KMS-11 (cell line): ENCODE results near the gene HOMER2.

Experiments used
- H2AFZ ChIP-seq: fragments of 200-600 bp; sonication (generic); 2 replicates; pipeline ENCODE4 v1.6.1; 2016; ENCODE audit warnings: antibody characterized with exemption, mixed run types, low read depth
- H3K27ac ChIP-seq: fragments of 200-600 bp; sonication (generic); 2 replicates; pipeline ENCODE4 v1.6.1; 2016; ENCODE audit warnings: mild to moderate bottlenecking, mixed run types
- H3K27me3 ChIP-seq: fragments of 200-600 bp; sonication (generic); 2 replicates; pipeline ENCODE4 v1.6.1; 2017; ENCODE audit warnings: mild to moderate bottlenecking, low read depth, mixed run types, moderate library complexity; ENCODE audit not compliant: insufficient read depth
- H3K36me3 ChIP-seq: fragments of 200-600 bp; sonication (generic); 2 replicates; pipeline ENCODE4 v1.6.1; 2017; ENCODE audit warnings: mild to moderate bottlenecking, mixed run types; ENCODE audit not compliant: insufficient read depth
- H3K4me1 ChIP-seq: fragments of 200-600 bp; sonication (generic); 2 replicates; pipeline ENCODE4 v1.6.1; 2016; ENCODE audit warnings: mild to moderate bottlenecking, low read depth, mixed run types; ENCODE audit not compliant: poor library complexity, severe bottlenecking
- H3K4me2 ChIP-seq: fragments of 200-600 bp; sonication (generic); 2 replicates; pipeline ENCODE4 v1.7.0; 2016; ENCODE audit warnings: mild to moderate bottlenecking, mixed run types
- H3K4me3 ChIP-seq: fragments of 200-600 bp; sonication (generic); IDR thresholded peaks from 2 replicates; pipeline ENCODE4 v1.6.1; 2017; ENCODE audit warnings: low read depth, low read length, mixed read lengths; ENCODE audit not compliant: insufficient read depth
- H3K79me2 ChIP-seq: fragments of 200-600 bp; sonication (generic); 2 replicates; pipeline ENCODE4 v1.6.1; 2016; ENCODE audit warnings: low read depth, mixed run types; ENCODE audit not compliant: insufficient read depth
- H3K9ac ChIP-seq: fragments of 200-600 bp; sonication (generic); 2 replicates; pipeline ENCODE4 v1.6.1; 2016; ENCODE audit warnings: mild to moderate bottlenecking, mixed run types
- H4K20me1 ChIP-seq: fragments of 200-600 bp; sonication (generic); 2 replicates; pipeline ENCODE4 v1.6.1; 2016; ENCODE audit warnings: mild to moderate bottlenecking, mixed run types; ENCODE audit not compliant: insufficient read depth
- TF ChIP-seq, protein P1 (sequence below): fragments of 200-600 bp; sonication (generic); conservative IDR thresholded peaks from 2 replicates; pipeline ENCODE4 v1.6.1; 2017; ENCODE audit warnings: low read depth, mild to moderate bottlenecking, antibody characterized with exemption, low read length, moderate library complexity, mixed read lengths

The HOMER2 gene

DNA sequence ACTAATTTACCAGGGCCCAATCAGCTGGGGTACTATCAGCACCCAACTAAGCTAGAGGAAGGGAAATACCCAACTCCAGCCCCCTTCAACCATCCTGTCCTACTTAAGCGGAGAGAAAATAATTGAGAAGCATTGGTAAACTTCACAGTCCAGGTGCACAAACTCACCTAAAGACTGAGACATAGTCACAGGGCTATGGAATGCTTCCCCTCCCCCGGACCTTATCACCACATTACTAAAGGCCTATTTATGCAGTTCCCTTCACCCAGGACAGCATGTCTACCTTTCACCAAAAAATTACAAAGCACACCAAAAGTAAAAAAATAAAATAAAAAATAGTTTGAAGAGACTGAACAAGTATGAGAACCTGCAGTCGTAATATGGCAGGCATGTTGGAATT lies 47.9 kb downstream of the HOMER2 start:
- Histone ChIP-seq H3K36me3 (no peaks in the 10 kb centered on the region), H3K4me3 (no peak overlapping the region), H3K27me3 (no peaks in the 10 kb centered on the region), H4K20me1 (no peaks in the 10 kb centered on the region), H3K9ac (no peak overlapping the region), H3K4me2 (no peak overlapping the region), H3K27ac (no peak overlapping the region), H3K4me1 (no peaks in the 10 kb centered on the region), H3K79me2 (no peaks in the 10 kb centered on the region), H2AFZ (no peak overlapping the region)
- TF ChIP-seq, protein P1, sequence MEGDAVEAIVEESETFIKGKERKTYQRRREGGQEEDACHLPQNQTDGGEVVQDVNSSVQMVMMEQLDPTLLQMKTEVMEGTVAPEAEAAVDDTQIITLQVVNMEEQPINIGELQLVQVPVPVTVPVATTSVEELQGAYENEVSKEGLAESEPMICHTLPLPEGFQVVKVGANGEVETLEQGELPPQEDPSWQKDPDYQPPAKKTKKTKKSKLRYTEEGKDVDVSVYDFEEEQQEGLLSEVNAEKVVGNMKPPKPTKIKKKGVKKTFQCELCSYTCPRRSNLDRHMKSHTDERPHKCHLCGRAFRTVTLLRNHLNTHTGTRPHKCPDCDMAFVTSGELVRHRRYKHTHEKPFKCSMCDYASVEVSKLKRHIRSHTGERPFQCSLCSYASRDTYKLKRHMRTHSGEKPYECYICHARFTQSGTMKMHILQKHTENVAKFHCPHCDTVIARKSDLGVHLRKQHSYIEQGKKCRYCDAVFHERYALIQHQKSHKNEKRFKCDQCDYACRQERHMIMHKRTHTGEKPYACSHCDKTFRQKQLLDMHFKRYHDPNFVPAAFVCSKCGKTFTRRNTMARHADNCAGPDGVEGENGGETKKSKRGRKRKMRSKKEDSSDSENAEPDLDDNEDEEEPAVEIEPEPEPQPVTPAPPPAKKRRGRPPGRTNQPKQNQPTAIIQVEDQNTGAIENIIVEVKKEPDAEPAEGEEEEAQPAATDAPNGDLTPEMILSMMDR = no peak

DNA sequence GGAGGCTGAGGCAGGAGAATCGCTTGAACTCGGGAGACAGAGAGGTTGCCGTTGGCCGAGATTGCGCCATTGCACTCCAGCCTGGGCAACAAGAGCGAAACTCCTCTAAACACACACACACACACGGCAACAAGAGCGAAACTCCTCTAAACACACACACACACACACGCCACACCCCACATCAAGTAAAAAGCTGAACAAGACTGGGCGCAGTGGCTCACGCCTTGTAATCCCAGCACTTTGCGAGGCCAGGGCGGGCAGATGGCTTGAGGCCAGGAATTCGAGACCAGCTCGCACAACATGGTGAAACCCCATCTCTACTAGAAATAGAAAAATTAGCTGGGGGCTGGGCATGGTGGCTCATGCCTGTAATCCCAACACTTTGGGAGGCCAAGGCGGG lies 49.0 kb downstream of the HOMER2 start:
- no peaks in the 10 kb centered on the region for H3K27me3 ChIP-seq
- no peaks in the 10 kb centered on the region for H3K79me2 ChIP-seq
- H3K9ac ChIP-seq = no peak overlapping the region
- no peak overlapping the region for H3K4me2 ChIP-seq
- no peaks in the 10 kb centered on the region for H4K20me1 ChIP-seq
- TF ChIP-seq, protein P1 = no peak
- H2AFZ ChIP-seq = no peak overlapping the region
- H3K4me1 ChIP-seq = no peaks in the 10 kb centered on the region
- H3K27ac ChIP-seq = no peak overlapping the region
- H3K4me3 ChIP-seq = no peak overlapping the region
- no peaks in the 10 kb centered on the region for H3K36me3 ChIP-seq

DNA sequence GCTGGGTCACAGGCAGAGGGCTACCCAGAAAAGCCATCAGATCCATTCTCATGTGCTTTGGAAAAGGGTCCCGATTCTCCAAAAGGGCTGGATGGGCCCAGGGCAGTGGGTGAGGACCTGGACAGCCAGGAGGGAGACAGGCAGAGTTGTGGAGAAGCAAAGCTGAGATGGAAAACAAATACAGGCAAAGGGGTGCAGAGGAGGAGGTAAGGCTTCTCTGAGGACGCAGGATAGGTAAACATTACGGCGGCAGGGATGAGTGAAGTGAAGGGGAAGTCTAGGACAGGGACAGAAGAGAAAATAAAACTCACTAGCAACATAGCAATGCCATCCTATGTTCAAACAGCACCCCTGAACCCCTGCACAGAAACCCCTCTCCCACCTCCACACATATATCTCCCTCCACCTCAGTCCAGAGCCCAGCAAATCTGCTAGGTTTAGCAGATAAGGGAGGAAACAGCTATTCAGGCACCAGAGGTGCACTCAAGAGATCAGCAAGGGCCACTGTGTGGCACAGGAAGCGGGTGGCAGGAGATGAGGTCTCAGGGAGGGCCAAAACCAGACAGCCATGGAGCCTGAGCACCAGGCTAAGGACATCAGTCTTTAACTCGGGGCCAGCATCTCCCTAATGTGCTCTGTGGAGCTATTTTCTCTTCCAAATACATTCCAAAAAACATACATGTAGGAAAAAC lies 51.3 kb downstream of the HOMER2 start:
- TF ChIP-seq, protein P1 = no peak
- Histone ChIP-seq H3K4me3 (no peak overlapping the region), H3K4me2 (no peak overlapping the region), H3K27me3 (no peaks in the 10 kb centered on the region), H3K36me3 (no peaks in the 10 kb centered on the region), H3K79me2 (no peaks in the 10 kb centered on the region), H4K20me1 (no peaks in the 10 kb centered on the region), H3K9ac (no peak overlapping the region), H3K27ac (no peak overlapping the region), H2AFZ (no peak overlapping the region), H3K4me1 (no peaks in the 10 kb centered on the region)

DNA sequence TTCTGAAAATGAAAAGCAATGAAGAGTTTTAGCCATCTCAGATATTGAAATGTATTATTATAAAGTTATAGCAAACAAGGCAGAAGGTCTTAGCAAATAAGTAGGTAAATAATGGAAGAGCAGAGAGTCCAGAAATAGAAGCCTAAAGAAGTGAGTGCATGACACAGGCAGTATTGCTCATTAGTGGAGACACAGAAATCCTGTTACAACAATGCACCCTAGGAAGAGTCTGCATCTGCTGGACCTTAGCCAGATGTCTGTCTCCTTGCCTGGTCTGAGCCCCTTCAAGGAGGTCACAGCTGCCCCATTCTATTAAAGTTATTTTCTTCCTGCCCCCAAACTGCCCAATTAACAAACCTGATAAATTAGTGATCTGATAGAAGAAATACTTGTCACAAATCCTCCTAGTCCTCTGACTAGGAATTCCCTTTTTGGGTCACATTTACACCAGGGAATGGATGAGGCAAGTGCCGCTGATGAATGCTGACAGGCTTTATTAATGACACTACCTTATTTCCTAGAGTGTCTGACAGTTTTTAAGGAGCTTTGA lies 51.9 kb downstream of the HOMER2 start:
- no peak overlapping the region for H3K4me2 ChIP-seq
- no peak overlapping the region for H3K4me3 ChIP-seq
- H3K79me2 ChIP-seq = no peaks in the 10 kb centered on the region
- no peaks in the 10 kb centered on the region for H3K36me3 ChIP-seq
- TF ChIP-seq, protein P1 = no peak
- H4K20me1 ChIP-seq = no peaks in the 10 kb centered on the region
- H3K4me1 ChIP-seq = no peaks in the 10 kb centered on the region
- no peaks in the 10 kb centered on the region for H3K27me3 ChIP-seq
- no peak overlapping the region for H3K9ac ChIP-seq
- no peak overlapping the region for H2AFZ ChIP-seq
- no peak overlapping the region for H3K27ac ChIP-seq
